ENCODE measurements around the gene TNNI2. TPM values are rescaled to one million over a fixed set of nuclear protein-coding genes. Genes with fewer than 3 reads are reported as not detected.
"Not testable (repeated sequence)": the region's sequence is repeated elsewhere in the genome, so short reads cannot be mapped to it uniquely, and the experiment has no call there.

The TNNI2 gene
- total and polyA plus RNA-seq, 10 donors, result 2.3 to 21.8 (median 6.7) TPM

- Histone ChIP-seq H3K27me3 (replicated peaks in 1 of 7) (peaks cover 0 to 18% (median 0%) of the 10 kb centered on the region in 7 donors), H3K4me3 (no peak overlapping the region), H3K4me1 (peaks cover 0 to 10% (median 2%) of the 10 kb centered on the region in 6 donors), H3K36me3 (no peaks in the 10 kb centered on the region), H3K27ac (no peak overlapping the region), H3K9me3 (peaks cover 0 to 8% (median 0%) of the 10 kb centered on the region in 8 donors)
- no peak for DNase-seq
- TF ChIP-seq CTCF (IDR thresholded peaks at IDR 0.05 in 8 of 11, conservative IDR thresholded peaks at IDR 0.05 in 3 of 11) (no peak), POLR2AphosphoS5 (IDR thresholded peaks at IDR 0.05) (no peak), POLR2A (IDR thresholded peaks at IDR 0.05) (no peak)
- intact Hi-C loops (cut with DNase I; ENCODE audit: low total_unique reads), result no loop called here
- 77 to 87% (median 82%) methylated on average over 12 of the region's 12 CpGs for WGBS, 5 donors
Measured at GRCh38 chr11:1796413-1797011, 42.3 kb upstream of the TNNI2 start.

- Histone ChIP-seq H3K27me3 (replicated peaks in 1 of 7) (peaks cover 0 to 18% (median 0%) of the 10 kb centered on the region in 7 donors), H3K9me3 (peaks cover 0 to 8% (median 0%) of the 10 kb centered on the region in 8 donors), H3K4me3 (no peak overlapping the region), H3K27ac (no peak overlapping the region), H3K4me1 (peaks cover 0 to 7% (median under 1%) of the 10 kb centered on the region in 6 donors), H3K36me3 (no peaks in the 10 kb centered on the region)
- WGBS, 5 donors, result 89 to 96% (median 91%) methylated on average over 14 of the region's 14 CpGs
- intact Hi-C loops (cut with DNase I; ENCODE audit: low total_unique reads), result no loop called here
- DNase-seq, result no peak
- no peak for TF ChIP-seq POLR2A (IDR thresholded peaks at IDR 0.05)
Measured at GRCh38 chr11:1797391-1798125, 41.2 kb upstream of the TNNI2 start.

- Histone ChIP-seq H3K4me3 (no peak overlapping the region), H3K27ac (no peak overlapping the region), H3K9me3 (no peaks in the 10 kb centered on the region), H3K4me1 (no peaks in the 10 kb centered on the region), H3K27me3 (replicated peaks in 1 of 7) (peaks cover 0 to 52% (median 0%) of the 10 kb centered on the region in 7 donors), H3K36me3 (no peaks in the 10 kb centered on the region)
- no peak for TF ChIP-seq POLR2A (IDR thresholded peaks at IDR 0.05)
- TF ChIP-seq CTCF (IDR thresholded peaks at IDR 0.05 in 8 of 11, conservative IDR thresholded peaks at IDR 0.05 in 3 of 11), result no peak
- no peak for TF ChIP-seq POLR2AphosphoS5 (IDR thresholded peaks at IDR 0.05)
- no peak for DNase-seq
- intact Hi-C loops (cut with DNase I; ENCODE audit: low total_unique reads), result no loop called here
- 82 to 97% (median 92%) methylated on average over 16 to 20 of the region's 20 CpGs for WGBS, 5 donors
Measured at GRCh38 chr11:1803246-1803645, 35.5 kb upstream of the TNNI2 start.

- H3K36me3 ChIP-seq; DNase-seq; H3K27ac ChIP-seq; H3K4me1 ChIP-seq; intact Hi-C loops (cut with DNase I; ENCODE audit: low total_unique reads); H3K9me3 ChIP-seq; H3K4me3 ChIP-seq: not testable (repeated sequence)
- H3K27me3 ChIP-seq (replicated peaks in 1 of 7), result peaks cover 0 to 52% (median 0%) of the 10 kb centered on the region in 7 donors
- 87 to 99% (median 91%) methylated on average over 16 to 35 of the region's 42 CpGs for WGBS, 5 donors
Measured at GRCh38 chr11:1803835-1804519, 34.8 kb upstream of the TNNI2 start.

- DNase-seq, result no peak
- no peaks in the 10 kb centered on the region for H3K36me3 ChIP-seq
- H3K9me3 ChIP-seq, result no peaks in the 10 kb centered on the region
- TF ChIP-seq POLR2A (IDR thresholded peaks at IDR 0.05) (no peak), POLR2AphosphoS5 (IDR thresholded peaks at IDR 0.05) (no peak), CTCF (IDR thresholded peaks at IDR 0.05 in 8 of 11, conservative IDR thresholded peaks at IDR 0.05 in 3 of 11) (no peak)
- H3K27me3 ChIP-seq (replicated peaks in 1 of 7), result peaks cover 0 to 42% (median 0%) of the 10 kb centered on the region in 7 donors
- no peak overlapping the region for H3K4me3 ChIP-seq
- WGBS, 5 donors, result 82 to 91% (median 90%) methylated on average over 15 of the region's 15 CpGs
- H3K4me1 ChIP-seq, result peaks cover 0 to 5% (median 0%) of the 10 kb centered on the region in 6 donors
- intact Hi-C loops (cut with DNase I; ENCODE audit: low total_unique reads), result no loop called here
- H3K27ac ChIP-seq, result no peak overlapping the region
Measured at GRCh38 chr11:1805525-1805924, 33.3 kb upstream of the TNNI2 start.

Measured in spleen (tissue), 11 donors.